ENCODE measurements around the gene MDM2. TPM values are rescaled to one million over a fixed set of nuclear protein-coding genes. Genes with fewer than 3 reads are reported as not detected.
"Not testable (repeated sequence)": the region's sequence is repeated elsewhere in the genome, so short reads cannot be mapped to it uniquely, and the experiment has no call there.

MDM2 gene
- polyA plus RNA-seq, 3 donors, result 16.2 to 39.9 (median 27.6) TPM

DNA sequence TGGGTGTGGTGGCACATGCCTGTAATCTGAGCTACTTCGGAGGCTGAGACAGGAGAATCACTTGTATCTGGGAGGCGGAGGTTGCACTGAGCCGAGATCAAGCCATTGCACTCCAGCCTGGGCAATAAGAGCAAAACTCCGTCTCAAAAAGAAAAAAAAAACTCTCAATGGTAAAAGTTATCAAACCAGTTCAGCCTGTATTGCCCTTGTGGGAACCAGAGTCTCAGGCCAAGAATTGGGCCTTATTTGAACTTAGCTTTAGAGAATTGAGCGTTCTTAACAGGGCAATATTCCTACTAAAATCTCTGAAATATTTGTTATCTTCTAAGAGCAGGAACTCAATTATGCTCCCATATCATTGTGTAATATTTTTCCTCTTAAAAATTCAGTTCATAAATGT lies 7.7 kb upstream of the MDM2 start:
- WGBS (ENCODE audit: insufficient coverage), result 92% methylated on average over 2 of the region's 5 CpGs
- Histone ChIP-seq H2AFZ (ENCODE audit: insufficient read depth, low read depth, low read length, poor library complexity, severe bottlenecking) (no peak overlapping the region), H3K9me3 (replicated peaks in 1 of 2; ENCODE audit: control insufficient read depth in 1 of 2, insufficient read depth in 1 of 2, low read length in 2 of 2) (no peaks in the 10 kb centered on the region), H3K4me3 (replicated peaks in 1 of 3; ENCODE audit: low read depth in 2 of 3, low read length in 3 of 3) (no peak overlapping the region), H3K27me3 (ENCODE audit: control insufficient read depth in 2 of 2, insufficient read depth in 2 of 2, low read length in 2 of 2) (no peaks in the 10 kb centered on the region), H3K36me3 (replicated peaks in 1 of 2; ENCODE audit: control insufficient read depth in 1 of 2, insufficient read depth in 2 of 2, low read length in 2 of 2) (no peaks in the 10 kb centered on the region), H3K4me2 (replicated peaks; ENCODE audit: extremely low read depth, low read length, poor library complexity, severe bottlenecking) (no peak overlapping the region), H3K4me1 (ENCODE audit: control insufficient read depth in 1 of 2, insufficient read depth in 2 of 2, low read length in 2 of 2) (no peaks in the 10 kb centered on the region), H3K79me2 (ENCODE audit: insufficient read depth, low read length) (no peaks in the 10 kb centered on the region), H4K20me1 (ENCODE audit: insufficient read depth, low read length) (no peaks in the 10 kb centered on the region), H3K27ac (ENCODE audit: low read depth in 1 of 2, low read length in 2 of 2) (no peak overlapping the region), H3K9ac (ENCODE audit: insufficient read depth, low read length, poor library complexity, severe bottlenecking) (no peak overlapping the region)
- intact Hi-C loops (cut with micrococcal nuclease), result no loop called here
- no peak overlapping the region for H3K27ac Mint-ChIP-seq
- H3K27me3 Mint-ChIP-seq (ENCODE audit: low read depth in 3 of 3), result peaks cover 0 to 2% (median 0%) of the 10 kb centered on the region in 3 donors
- TF ChIP-seq, protein P1, sequence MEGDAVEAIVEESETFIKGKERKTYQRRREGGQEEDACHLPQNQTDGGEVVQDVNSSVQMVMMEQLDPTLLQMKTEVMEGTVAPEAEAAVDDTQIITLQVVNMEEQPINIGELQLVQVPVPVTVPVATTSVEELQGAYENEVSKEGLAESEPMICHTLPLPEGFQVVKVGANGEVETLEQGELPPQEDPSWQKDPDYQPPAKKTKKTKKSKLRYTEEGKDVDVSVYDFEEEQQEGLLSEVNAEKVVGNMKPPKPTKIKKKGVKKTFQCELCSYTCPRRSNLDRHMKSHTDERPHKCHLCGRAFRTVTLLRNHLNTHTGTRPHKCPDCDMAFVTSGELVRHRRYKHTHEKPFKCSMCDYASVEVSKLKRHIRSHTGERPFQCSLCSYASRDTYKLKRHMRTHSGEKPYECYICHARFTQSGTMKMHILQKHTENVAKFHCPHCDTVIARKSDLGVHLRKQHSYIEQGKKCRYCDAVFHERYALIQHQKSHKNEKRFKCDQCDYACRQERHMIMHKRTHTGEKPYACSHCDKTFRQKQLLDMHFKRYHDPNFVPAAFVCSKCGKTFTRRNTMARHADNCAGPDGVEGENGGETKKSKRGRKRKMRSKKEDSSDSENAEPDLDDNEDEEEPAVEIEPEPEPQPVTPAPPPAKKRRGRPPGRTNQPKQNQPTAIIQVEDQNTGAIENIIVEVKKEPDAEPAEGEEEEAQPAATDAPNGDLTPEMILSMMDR (IDR thresholded peaks at IDR 0.05), result no peak
- no peak for DNase-seq
- H3K4me3 Mint-ChIP-seq, result no peak overlapping the region
- H3K9me3 Mint-ChIP-seq, result peaks cover 0 to 6% (median 0%) of the 10 kb centered on the region in 7 donors
- no peaks in the 10 kb centered on the region for H3K4me1 Mint-ChIP-seq
- H3K36me3 Mint-ChIP-seq, result no peaks in the 10 kb centered on the region

DNA sequence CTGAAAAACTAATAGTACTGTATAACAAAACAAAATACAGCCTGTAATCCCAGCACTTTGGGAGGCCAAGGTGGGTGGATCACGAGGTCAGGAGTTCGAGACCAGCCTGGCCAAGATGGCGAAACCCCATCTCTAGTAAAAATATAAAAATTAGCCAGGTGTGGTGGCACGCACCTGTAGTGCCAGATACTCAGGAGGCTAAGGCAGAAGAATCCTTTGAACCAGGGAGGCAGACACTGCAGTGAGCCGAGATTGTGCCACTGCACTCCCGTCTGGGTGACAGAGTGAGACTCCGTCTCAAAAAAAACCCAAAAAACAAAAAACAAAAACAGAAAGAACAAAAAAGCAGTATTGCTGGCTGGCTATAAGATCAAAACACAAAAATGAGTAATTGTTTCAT lies 6.9 kb upstream of the MDM2 start:
- H3K27ac Mint-ChIP-seq; H3K36me3 Mint-ChIP-seq; H3K9ac ChIP-seq (ENCODE audit: insufficient read depth, low read length, poor library complexity, severe bottlenecking); H3K9me3 ChIP-seq (replicated peaks in 1 of 2; ENCODE audit: control insufficient read depth in 1 of 2, insufficient read depth in 1 of 2, low read length in 2 of 2); intact Hi-C loops (cut with micrococcal nuclease); H3K36me3 ChIP-seq (replicated peaks in 1 of 2; ENCODE audit: control insufficient read depth in 1 of 2, insufficient read depth in 2 of 2, low read length in 2 of 2); H3K4me1 ChIP-seq (ENCODE audit: control insufficient read depth in 1 of 2, insufficient read depth in 2 of 2, low read length in 2 of 2); H3K27me3 Mint-ChIP-seq (ENCODE audit: low read depth in 3 of 3); DNase-seq; H3K9me3 Mint-ChIP-seq; H3K27me3 ChIP-seq (ENCODE audit: control insufficient read depth in 2 of 2, insufficient read depth in 2 of 2, low read length in 2 of 2); H3K4me2 ChIP-seq (replicated peaks; ENCODE audit: extremely low read depth, low read length, poor library complexity, severe bottlenecking); H3K27ac ChIP-seq (ENCODE audit: low read depth in 1 of 2, low read length in 2 of 2); H3K4me3 ChIP-seq (replicated peaks in 1 of 3; ENCODE audit: low read depth in 2 of 3, low read length in 3 of 3); H3K4me1 Mint-ChIP-seq; H3K79me2 ChIP-seq (ENCODE audit: insufficient read depth, low read length); H3K4me3 Mint-ChIP-seq; H4K20me1 ChIP-seq (ENCODE audit: insufficient read depth, low read length); H2AFZ ChIP-seq (ENCODE audit: insufficient read depth, low read depth, low read length, poor library complexity, severe bottlenecking): not testable (repeated sequence)
- WGBS (ENCODE audit: insufficient coverage), result no CpG with 5 or more reads among the region's 7 CpGs

DNA sequence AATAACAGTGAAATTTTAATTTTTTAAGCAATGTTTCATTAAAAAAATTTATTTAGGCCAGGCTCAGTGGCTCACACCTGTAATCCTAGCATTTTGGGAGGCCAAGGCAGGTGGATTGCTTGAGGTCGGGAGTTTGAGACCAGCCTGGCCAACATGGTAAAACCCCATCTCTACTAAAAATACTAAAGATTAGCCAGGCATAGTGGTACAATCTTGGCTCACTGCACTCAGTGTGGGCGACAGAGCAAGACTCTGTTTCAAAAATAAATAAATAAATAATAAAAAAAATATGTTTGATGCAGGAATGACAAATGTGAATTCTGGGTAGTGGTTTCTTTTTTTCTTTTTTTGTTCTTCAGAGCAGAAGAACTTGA lies 5.6 kb upstream of the MDM2 start:
- H3K36me3 ChIP-seq (replicated peaks in 1 of 2; ENCODE audit: control insufficient read depth in 1 of 2, insufficient read depth in 2 of 2, low read length in 2 of 2); H2AFZ ChIP-seq (ENCODE audit: insufficient read depth, low read depth, low read length, poor library complexity, severe bottlenecking); H3K9me3 Mint-ChIP-seq; H3K4me3 Mint-ChIP-seq; H3K9ac ChIP-seq (ENCODE audit: insufficient read depth, low read length, poor library complexity, severe bottlenecking); H3K9me3 ChIP-seq (replicated peaks in 1 of 2; ENCODE audit: control insufficient read depth in 1 of 2, insufficient read depth in 1 of 2, low read length in 2 of 2); H3K4me2 ChIP-seq (replicated peaks; ENCODE audit: extremely low read depth, low read length, poor library complexity, severe bottlenecking); H3K4me3 ChIP-seq (replicated peaks in 1 of 3; ENCODE audit: low read depth in 2 of 3, low read length in 3 of 3); intact Hi-C loops (cut with micrococcal nuclease); H3K27me3 Mint-ChIP-seq (ENCODE audit: low read depth in 3 of 3); DNase-seq; H3K27me3 ChIP-seq (ENCODE audit: control insufficient read depth in 2 of 2, insufficient read depth in 2 of 2, low read length in 2 of 2); H3K36me3 Mint-ChIP-seq; H3K4me1 ChIP-seq (ENCODE audit: control insufficient read depth in 1 of 2, insufficient read depth in 2 of 2, low read length in 2 of 2); H4K20me1 ChIP-seq (ENCODE audit: insufficient read depth, low read length); H3K79me2 ChIP-seq (ENCODE audit: insufficient read depth, low read length); H3K4me1 Mint-ChIP-seq; H3K27ac Mint-ChIP-seq; H3K27ac ChIP-seq (ENCODE audit: low read depth in 1 of 2, low read length in 2 of 2): not testable (repeated sequence)
- WGBS (ENCODE audit: insufficient coverage), result no CpG with 5 or more reads among the region's 2 CpGs

DNA sequence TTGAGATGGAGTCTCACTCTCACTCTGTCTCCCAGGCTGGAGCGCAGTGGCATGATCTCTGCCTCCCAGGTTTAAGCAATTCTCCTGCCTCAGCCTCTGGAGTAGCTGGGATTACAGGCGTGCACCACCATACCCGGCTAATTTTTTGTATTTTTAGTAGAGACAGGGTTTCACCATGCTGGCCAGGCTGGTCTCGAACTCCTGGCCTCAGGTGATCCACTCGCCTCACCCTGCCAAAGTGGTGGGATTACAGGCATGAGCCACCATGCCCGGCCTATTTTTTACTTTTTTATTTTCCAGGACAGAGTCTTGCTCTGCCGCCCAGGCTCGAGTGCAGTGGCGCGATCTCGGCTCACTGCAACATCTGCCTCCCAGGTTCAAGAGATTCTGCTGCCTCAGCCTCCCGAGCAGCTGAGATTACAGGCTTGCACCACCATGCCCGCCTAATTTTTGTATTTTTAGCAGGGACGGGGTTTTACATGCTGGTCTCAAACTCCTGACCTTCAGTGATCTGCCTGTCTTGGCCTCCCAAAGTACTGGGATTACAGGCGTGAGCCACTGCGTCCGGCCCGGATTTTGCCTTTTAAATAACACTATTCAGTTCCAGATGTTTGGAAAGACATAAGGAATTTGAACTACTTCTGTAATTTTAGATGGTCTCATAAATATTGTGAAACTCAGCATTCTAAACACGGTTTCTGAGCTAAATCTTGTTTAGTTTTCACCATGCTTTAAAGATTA lies 4.9 kb upstream of the MDM2 start:
- H3K4me1 Mint-ChIP-seq; H3K36me3 Mint-ChIP-seq; H4K20me1 ChIP-seq (ENCODE audit: insufficient read depth, low read length); H3K4me2 ChIP-seq (replicated peaks; ENCODE audit: extremely low read depth, low read length, poor library complexity, severe bottlenecking); intact Hi-C loops (cut with micrococcal nuclease); H3K9ac ChIP-seq (ENCODE audit: insufficient read depth, low read length, poor library complexity, severe bottlenecking); DNase-seq; H3K27ac Mint-ChIP-seq; H3K9me3 Mint-ChIP-seq; H3K36me3 ChIP-seq (replicated peaks in 1 of 2; ENCODE audit: control insufficient read depth in 1 of 2, insufficient read depth in 2 of 2, low read length in 2 of 2); H3K79me2 ChIP-seq (ENCODE audit: insufficient read depth, low read length); H2AFZ ChIP-seq (ENCODE audit: insufficient read depth, low read depth, low read length, poor library complexity, severe bottlenecking); H3K27me3 Mint-ChIP-seq (ENCODE audit: low read depth in 3 of 3); H3K27ac ChIP-seq (ENCODE audit: low read depth in 1 of 2, low read length in 2 of 2); H3K27me3 ChIP-seq (ENCODE audit: control insufficient read depth in 2 of 2, insufficient read depth in 2 of 2, low read length in 2 of 2); H3K4me1 ChIP-seq (ENCODE audit: control insufficient read depth in 1 of 2, insufficient read depth in 2 of 2, low read length in 2 of 2); H3K4me3 ChIP-seq (replicated peaks in 1 of 3; ENCODE audit: low read depth in 2 of 3, low read length in 3 of 3); H3K4me3 Mint-ChIP-seq; H3K9me3 ChIP-seq (replicated peaks in 1 of 2; ENCODE audit: control insufficient read depth in 1 of 2, insufficient read depth in 1 of 2, low read length in 2 of 2): not testable (repeated sequence)
- 90% methylated on average over 14 of the region's 19 CpGs for WGBS (ENCODE audit: insufficient coverage)
